K562 (cell line): ENCODE measurements around the gene SNX4.

Experiments
- BDP1 ChIP-seq: IDR thresholded peaks from 3 replicates; pipeline ENCODE4 v1.6.1; 2011; ENCODE audit not compliant: insufficient read length, insufficient read depth
- CHD1 ChIP-seq: fragments of 200-600 bp; sonication (generic); IDR thresholded peaks from one replicate; pipeline ENCODE4 v1.6.1; 2012; ENCODE audit warnings: mild to moderate bottlenecking, moderate library complexity, low read length, inconsistent platforms
- CTCF ChIP-seq, 3 experiments: IDR thresholded peaks in 2 of 3; conservative IDR thresholded peaks in 1 of 3; 2 replicates each; pipeline ENCODE4 v1.5.1; 2011 to 2012; ENCODE audit warnings: low read length in 3 of 3, mild to moderate bottlenecking in 3 of 3, control low read depth in 2 of 3, improper control_type of control experiment in 1 of 3, inconsistent platforms in 1 of 3, low read depth in 1 of 3, mixed read lengths in 1 of 3, moderate library complexity in 1 of 3; ENCODE audit not compliant: insufficient read depth in 2 of 3
- PTBP1 ChIP-seq: fragments of 200-400 bp; formaldehyde crosslinking; IDR thresholded peaks from 2 replicates; pipeline ENCODE4 v1.6.1; 2017; ENCODE audit warnings: low read depth, low read length
- ZNF449 ChIP-seq: fragments of 250-450 bp; sonication (Bioruptor Pico); IDR thresholded peaks from 2 replicates; pipeline ENCODE4 v1.8.0; 2022; ENCODE audit warnings: moderate library complexity, mild to moderate bottlenecking, inconsistent platforms
- TF ChIP-seq, protein P1 (sequence below): sonication (generic); formaldehyde crosslinking; IDR thresholded peaks from 2 replicates; pipeline ENCODE4 v1.8.1; 2022; ENCODE audit warnings: missing genetic modification reagents
- TF ChIP-seq, protein P2 (sequence below): IDR thresholded peaks from 3 replicates; pipeline ENCODE4 v1.6.1; 2011; ENCODE audit warnings: borderline replicate concordance, mild to moderate bottlenecking; ENCODE audit not compliant: insufficient read length, insufficient read depth

- TF ChIP-seq PTBP1 (no peak), CTCF (IDR thresholded peaks at IDR 0.05 in 2 of 3, conservative IDR thresholded peaks at IDR 0.05 in 1 of 3; ENCODE audit: insufficient read depth in 2 of 3, low read depth in 1 of 3, low read length in 3 of 3) (no peak), BDP1 (no peak), CHD1 (no peak), ZNF449 (no peak)
- TF ChIP-seq, protein P1, sequence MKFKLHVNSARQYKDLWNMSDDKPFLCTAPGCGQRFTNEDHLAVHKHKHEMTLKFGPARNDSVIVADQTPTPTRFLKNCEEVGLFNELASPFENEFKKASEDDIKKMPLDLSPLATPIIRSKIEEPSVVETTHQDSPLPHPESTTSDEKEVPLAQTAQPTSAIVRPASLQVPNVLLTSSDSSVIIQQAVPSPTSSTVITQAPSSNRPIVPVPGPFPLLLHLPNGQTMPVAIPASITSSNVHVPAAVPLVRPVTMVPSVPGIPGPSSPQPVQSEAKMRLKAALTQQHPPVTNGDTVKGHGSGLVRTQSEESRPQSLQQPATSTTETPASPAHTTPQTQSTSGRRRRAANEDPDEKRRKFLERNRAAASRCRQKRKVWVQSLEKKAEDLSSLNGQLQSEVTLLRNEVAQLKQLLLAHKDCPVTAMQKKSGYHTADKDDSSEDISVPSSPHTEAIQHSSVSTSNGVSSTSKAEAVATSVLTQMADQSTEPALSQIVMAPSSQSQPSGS (CRISPR knock-in tag) = no peak
- TF ChIP-seq, protein P2, sequence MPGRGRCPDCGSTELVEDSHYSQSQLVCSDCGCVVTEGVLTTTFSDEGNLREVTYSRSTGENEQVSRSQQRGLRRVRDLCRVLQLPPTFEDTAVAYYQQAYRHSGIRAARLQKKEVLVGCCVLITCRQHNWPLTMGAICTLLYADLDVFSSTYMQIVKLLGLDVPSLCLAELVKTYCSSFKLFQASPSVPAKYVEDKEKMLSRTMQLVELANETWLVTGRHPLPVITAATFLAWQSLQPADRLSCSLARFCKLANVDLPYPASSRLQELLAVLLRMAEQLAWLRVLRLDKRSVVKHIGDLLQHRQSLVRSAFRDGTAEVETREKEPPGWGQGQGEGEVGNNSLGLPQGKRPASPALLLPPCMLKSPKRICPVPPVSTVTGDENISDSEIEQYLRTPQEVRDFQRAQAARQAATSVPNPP = no peak
Measured at GRCh38 chr3:125434582-125435011, 85.4 kb downstream of the SNX4 start.
